ENCODE results near the gene PIP5K1C.

GRCh38 chr19:3642987-3643673 is 57.1 kb downstream of the PIP5K1C start:
- TF ChIP-seq, protein P1, sequence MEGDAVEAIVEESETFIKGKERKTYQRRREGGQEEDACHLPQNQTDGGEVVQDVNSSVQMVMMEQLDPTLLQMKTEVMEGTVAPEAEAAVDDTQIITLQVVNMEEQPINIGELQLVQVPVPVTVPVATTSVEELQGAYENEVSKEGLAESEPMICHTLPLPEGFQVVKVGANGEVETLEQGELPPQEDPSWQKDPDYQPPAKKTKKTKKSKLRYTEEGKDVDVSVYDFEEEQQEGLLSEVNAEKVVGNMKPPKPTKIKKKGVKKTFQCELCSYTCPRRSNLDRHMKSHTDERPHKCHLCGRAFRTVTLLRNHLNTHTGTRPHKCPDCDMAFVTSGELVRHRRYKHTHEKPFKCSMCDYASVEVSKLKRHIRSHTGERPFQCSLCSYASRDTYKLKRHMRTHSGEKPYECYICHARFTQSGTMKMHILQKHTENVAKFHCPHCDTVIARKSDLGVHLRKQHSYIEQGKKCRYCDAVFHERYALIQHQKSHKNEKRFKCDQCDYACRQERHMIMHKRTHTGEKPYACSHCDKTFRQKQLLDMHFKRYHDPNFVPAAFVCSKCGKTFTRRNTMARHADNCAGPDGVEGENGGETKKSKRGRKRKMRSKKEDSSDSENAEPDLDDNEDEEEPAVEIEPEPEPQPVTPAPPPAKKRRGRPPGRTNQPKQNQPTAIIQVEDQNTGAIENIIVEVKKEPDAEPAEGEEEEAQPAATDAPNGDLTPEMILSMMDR (IDR thresholded peaks at IDR 0.05 in 8 of 11, conservative IDR thresholded peaks at IDR 0.05 in 3 of 11), result no peak
- TF ChIP-seq POLR2A (IDR thresholded peaks at IDR 0.05), result no peak
